Endothelial cell of umbilical vein (primary cell): ENCODE results near the gene PEAR1. TPM values are rescaled to one million over a fixed set of nuclear protein-coding genes. Genes with fewer than 3 reads are reported as not detected.

Experiments used
- BruUV-seq: library from RNA; stranded (reverse); fragments of 400-500 nt; replicated peaks from 2 replicates; lab custom pipeline; 2021; lab: Mats Ljungman, UMichigan
- CTCF ChIA-PET: fragments of 300-600, 350-600 bp; sonication (Branson Sonifier 250); formaldehyde crosslinking; loops from one replicate; lab custom pipeline; 2021; ENCODE audit warnings: antibody characterized with exemption, inconsistent platforms; lab: Charles Lee
- POLR2A ChIA-PET: fragments of 300-600, 350-600 bp; sonication (Branson Sonifier 250); formaldehyde crosslinking; loops from one replicate; lab custom pipeline; 2021; ENCODE audit warnings: antibody characterized with exemption, inconsistent platforms; lab: Charles Lee
- DNase-seq: peaks from one replicate; pipeline ENCODE4 v3.0.0-alpha.2; 2011; ENCODE audit warnings: low read depth, low spot score
- FAIRE-seq: peaks from 2 replicates; lab custom pipeline; 2011; peaks lifted over from hg19 to GRCh38; lab: Jason Lieb, UNC
- H2AFZ ChIP-seq: 2 replicates; pipeline ENCODE4 v1.6.0; 2012; ENCODE audit warnings: low read depth, low read length, control low read depth, inconsistent platforms
- H3K27ac ChIP-seq: 2 replicates; pipeline ENCODE4 v1.5.1; 2011; ENCODE audit warnings: low read depth, mild to moderate bottlenecking, control low read depth, low read length, moderate library complexity; ENCODE audit not compliant: insufficient read depth
- H3K27me3 ChIP-seq, 2 experiments: 2 replicates each; pipeline versions ENCODE4 v1.6.0 to v1.6.1; 2011; ENCODE audit warnings: low read length in 2 of 2, mixed read lengths in 1 of 2; ENCODE audit not compliant: control insufficient read depth in 2 of 2, insufficient read depth in 2 of 2
- H3K36me3 ChIP-seq, 2 experiments: 2 replicates in 1 of 2; 3 replicates in 1 of 2; pipeline ENCODE4 v1.5.1; 2011; ENCODE audit warnings: low read length in 2 of 2, mild to moderate bottlenecking in 1 of 2, moderate library complexity in 1 of 2; ENCODE audit not compliant: control insufficient read depth in 2 of 2, insufficient read depth in 2 of 2; ENCODE audit errors: extremely low read depth in 1 of 2
- H3K4me1 ChIP-seq: 3 replicates; pipeline ENCODE4 v1.5.1; 2011; ENCODE audit warnings: mild to moderate bottlenecking, low read length; ENCODE audit not compliant: control insufficient read depth, insufficient read depth; ENCODE audit errors: extremely low read depth
- H3K4me2 ChIP-seq: 2 replicates; pipeline ENCODE4 v1.6.1; 2011; ENCODE audit warnings: low read length, control low read depth, mixed read lengths; ENCODE audit not compliant: insufficient read depth
- H3K4me3 ChIP-seq, 3 experiments: fragments of 200-600 bp in 1 of 3; sonication (generic), shearing (Covaris generic) in 1 of 3; replicated peaks in 1 of 3; 2 replicates each; pipeline ENCODE4 v1.5.1; 2011 to 2016; ENCODE audit warnings: control low read depth in 3 of 3, low read length in 3 of 3, mild to moderate bottlenecking in 2 of 3, inconsistent platforms in 1 of 3, low read depth in 1 of 3, moderate library complexity in 1 of 3; ENCODE audit not compliant: insufficient read depth in 1 of 3
- H3K79me2 ChIP-seq: 2 replicates; pipeline ENCODE4 v1.6.0; 2012; ENCODE audit warnings: low read length, inconsistent platforms; ENCODE audit not compliant: control insufficient read depth, insufficient read depth
- H3K9ac ChIP-seq: replicated peaks from 2 replicates; pipeline ENCODE3; 2011; ENCODE audit warnings: low read length, control low read depth; ENCODE audit not compliant: insufficient read depth; ENCODE audit errors: extremely low read depth
- H3K9me1 ChIP-seq: replicated peaks from 3 replicates; pipeline ENCODE4 v1.6.0; 2011; ENCODE audit warnings: mild to moderate bottlenecking, low read length; ENCODE audit not compliant: control insufficient read depth, insufficient read depth; ENCODE audit errors: extremely low read depth
- H3K9me3 ChIP-seq: replicated peaks from 2 replicates; pipeline ENCODE4 v1.5.1; 2012; ENCODE audit warnings: low read length, inconsistent platforms; ENCODE audit not compliant: control insufficient read depth, insufficient read depth
- H4K20me1 ChIP-seq: replicated peaks from 2 replicates; pipeline ENCODE3; 2011; ENCODE audit warnings: mild to moderate bottlenecking, low read length; ENCODE audit not compliant: control insufficient read depth, insufficient read depth; ENCODE audit errors: extremely low read depth
- CTCF ChIP-seq, 2 donors: IDR thresholded peaks; 1 replicate in 1 of 2; 2 replicates in 1 of 2; pipeline ENCODE4 v1.5.1; 2011; ENCODE audit warnings: low read length in 2 of 2, mild to moderate bottlenecking in 2 of 2, moderate library complexity in 2 of 2, control low read depth in 1 of 2, inconsistent platforms in 1 of 2, low read depth in 1 of 2; ENCODE audit not compliant: insufficient read depth in 1 of 2; ENCODE audit errors: extremely low read depth in 1 of 2
- EZH2 ChIP-seq: IDR thresholded peaks from 2 replicates; pipeline ENCODE4 v1.6.1; 2012; ENCODE audit warnings: borderline replicate concordance, low read depth, mild to moderate bottlenecking, moderate library complexity, low read length, inconsistent platforms; ENCODE audit not compliant: severe bottlenecking
- FOS ChIP-seq: IDR thresholded peaks from 2 replicates; pipeline ENCODE4 v1.6.1; 2011; ENCODE audit warnings: mild to moderate bottlenecking, low read length, moderate library complexity, borderline replicate concordance; ENCODE audit not compliant: insufficient read depth
- GATA2 ChIP-seq: IDR thresholded peaks from 2 replicates; pipeline ENCODE4 v1.7.0; 2011; ENCODE audit warnings: low read depth, mild to moderate bottlenecking, moderate library complexity, mixed read lengths, low read length; ENCODE audit not compliant: insufficient read length, insufficient read depth
- JUN ChIP-seq: IDR thresholded peaks from 2 replicates; pipeline ENCODE4 v1.6.1; 2011; ENCODE audit warnings: borderline replicate concordance, low read depth; ENCODE audit not compliant: insufficient read length, insufficient read depth
- MAX ChIP-seq: IDR thresholded peaks from 2 replicates; pipeline ENCODE4 v1.6.1; 2011; ENCODE audit not compliant: insufficient read depth, insufficient read length
- MYC ChIP-seq: IDR thresholded peaks from one replicate; pipeline ENCODE4 v1.6.1; 2011; ENCODE audit warnings: mild to moderate bottlenecking, low read depth, low read length
- POLR2A ChIP-seq: IDR thresholded peaks from 2 replicates; pipeline ENCODE4 v1.6.1; 2012; ENCODE audit warnings: low read depth, mild to moderate bottlenecking, control low read depth, low read length
- POLR2AphosphoS5 ChIP-seq: IDR thresholded peaks from 2 replicates; pipeline ENCODE4 v1.6.1; 2012; ENCODE audit warnings: low read depth, mild to moderate bottlenecking, control low read depth, low read length, moderate library complexity; ENCODE audit not compliant: insufficient read depth
- dilution Hi-C: fragments of 300-500 bp; cut with MboI; formaldehyde crosslinking; loops from one replicate; pipeline ENCODE4 v1.15.0; 2019; ENCODE audit warnings: low sequenced_read_pairs; ENCODE audit not compliant: extremely low pct_ligation_motif_present
- intact Hi-C: fragments of 100-400 bp; cut with micrococcal nuclease; formaldehyde crosslinking; loops from one replicate; pipeline ENCODE4 v1.10.0; 2022
- polyA plus RNA-seq, 4 experiments: library from polyadenylated mRNA; depleted of rRNA in 3 of 4; stranded (reverse) in 3 of 4; unstranded in 1 of 4; fragments of >200 nt; gene quantifications; 2 replicates each; pipeline versions ENCODE4 v1.2.1 to v1.2.3, GENCODE V29; 2011 to 2012; ENCODE audit warnings: missing spikeins in 1 of 4
- total RNA-seq: library from RNA; stranded (reverse); gene quantifications from 2 replicates; pipeline ENCODE4 v1.2.3, GENCODE V29; 2021

Gene PEAR1
- total and polyA plus RNA-seq, 2 donors (not counting 3 experiments of a cell fraction or from before 2014, with no cell fraction given): 90.7 to 106 TPM

GRCh38 chr1:156868341-156868740 lies 25.2 kb upstream of the PEAR1 start:
- H3K27me3 ChIP-seq: no peaks in the 10 kb centered on the region
- BruUV-seq: no TSS peak
- H2AFZ ChIP-seq: no peak overlapping the region
- H3K4me3 ChIP-seq: no peak overlapping the region
- no peaks in the 10 kb centered on the region for H3K9me1 ChIP-seq
- no peaks in the 10 kb centered on the region for H3K9me3 ChIP-seq
- POLR2A ChIA-PET: no interaction called here
- H3K27ac ChIP-seq: no peak overlapping the region
- FAIRE-seq (no peak), DNase-seq (no peak)
- intact Hi-C loops (no loop called here), dilution Hi-C loops (no loop called here)
- H3K4me1 ChIP-seq: peaks cover 10% of the 10 kb centered on the region
- H3K79me2 ChIP-seq: no peaks in the 10 kb centered on the region
- H3K4me2 ChIP-seq: no peak overlapping the region
- CTCF ChIA-PET: interaction anchor here (0.6 kb wide), 1 partner anchor 22 kb away, joined by 3 read pairs; no protein-coding TSS in a partner anchor
- TF ChIP-seq EZH2 (no peak), POLR2A (no peak), FOS (no peak), CTCF (IDR thresholded peaks at IDR 0.05; ENCODE audit: extremely low read depth in 1 of 2, insufficient read depth in 1 of 2, low read depth in 1 of 2, low read length in 2 of 2) (no peak), MAX (no peak), POLR2AphosphoS5 (no peak), JUN (no peak), GATA2 (no peak), MYC (no peak)
- no peak overlapping the region for H3K9ac ChIP-seq
- no peaks in the 10 kb centered on the region for H3K36me3 ChIP-seq
- H4K20me1 ChIP-seq: no peaks in the 10 kb centered on the region
